Aorta (tissue), 5 donors: Measurements from ENCODE around the gene PCGF5. TPM values are rescaled to one million over a fixed set of nuclear protein-coding genes. Genes with fewer than 3 reads are reported as not detected.
"Not testable (repeated sequence)": the region's sequence is repeated elsewhere in the genome, so short reads cannot be mapped to it uniquely, and the experiment has no call there.

Source experiments
- ATAC-seq: fragments of 200-7000 bp; cut with Tn5 transposase; one replicate; pipeline ENCODE4 v1.9.1; 2022; ENCODE audit warnings: moderate library complexity; ENCODE audit not compliant: low FRiP score
- DNase-seq, 2 donors: peaks; one replicate each; pipeline ENCODE4 v3.0.0-alpha.2; 2020
- H3K27ac ChIP-seq, 2 donors: one replicate each; pipeline ENCODE4 v1.5.1; 2013; ENCODE audit warnings: low read length in 2 of 2, mild to moderate bottlenecking in 2 of 2, moderate library complexity in 2 of 2, control low read depth in 1 of 2, inconsistent platforms in 1 of 2, low read depth in 1 of 2
- H3K27me3 ChIP-seq, 2 donors: one replicate each; pipeline ENCODE4 v1.6.1; 2013; ENCODE audit warnings: control low read depth in 1 of 2, low read length in 1 of 2, mild to moderate bottlenecking in 1 of 2, moderate library complexity in 1 of 2; ENCODE audit not compliant: insufficient read depth in 2 of 2, control insufficient read depth in 1 of 2
- H3K36me3 ChIP-seq, 2 donors: one replicate each; pipeline ENCODE4 v1.6.1; 2013; ENCODE audit warnings: control low read depth in 1 of 2, low read length in 1 of 2, mild to moderate bottlenecking in 1 of 2; ENCODE audit not compliant: insufficient read depth in 2 of 2, control insufficient read depth in 1 of 2
- H3K4me1 ChIP-seq, 2 donors: one replicate each; pipeline ENCODE4 v1.6.1; 2013; ENCODE audit warnings: low read length in 2 of 2, control low read depth in 1 of 2, mild to moderate bottlenecking in 1 of 2, moderate library complexity in 1 of 2; ENCODE audit not compliant: insufficient read depth in 2 of 2, control insufficient read depth in 1 of 2
- H3K4me3 ChIP-seq, 2 donors: one replicate each; pipeline ENCODE4 v1.5.1; 2013; ENCODE audit warnings: low read length in 2 of 2, control low read depth in 1 of 2, mild to moderate bottlenecking in 1 of 2
- H3K9me3 ChIP-seq: one replicate; pipeline ENCODE4 v1.6.1; 2013; ENCODE audit warnings: mild to moderate bottlenecking, low read length; ENCODE audit not compliant: control insufficient read depth
- WGBS, 2 donors: extraction: QIAGEN DNeasy Blood & Tissue Kit; methylation state at CpG; one replicate each; pipeline ENCODE4 v1.1.7; 2013; 5-methylcytosine and 5-hydroxymethylcytosine counted together
- intact Hi-C, 2 donors: fragments of 100-400 bp; cut with DNase I; formaldehyde crosslinking; loops; one replicate each; pipeline versions ENCODE4 v1.14.2 to v1.15.0; 2022
- long read RNA-seq, 2 donors: library from polyadenylated mRNA; unstranded; transcript quantifications; one replicate each; pipeline ENCODE4 v2.0.0, GENCODE V29; 2020 to 2021
- polyA plus RNA-seq, 2 donors: library from polyadenylated mRNA; stranded (reverse); fragments of 200-250 nt; gene quantifications; one replicate each; pipeline ENCODE4 v1.2.3, GENCODE V29; 2013
- total RNA-seq, 2 donors: library from RNA; stranded (reverse); fragmentation: NEBNext Ultra II Directional; extraction: Animal tissue kit (Norgen Biotek cat#: 25700); gene quantifications; one replicate each; pipeline ENCODE4 v1.2.1, GENCODE V29; 2021
- donor health status: healthy with polysubstance abuse.
- donor health status: Bipolar disorder and iron deficiency.
- donor health status: DM: no; HTN: no; CAD: no.
- donor health status: DM: no; HTN: no; CAD: no.
- donor health status: DM: yes; HTN: yes; CAD: no.

PCGF5 gene
- total RNA-seq = 100 to 1,000 TPM in 1 of 2 donors, 10 to 100 TPM in 1; 77.7 to 145 TPM
- 100 to 1,000 TPM in 1 of 2 donors, 10 to 100 TPM in 1; 47.1 to 115 TPM for polyA plus RNA-seq
- long read RNA-seq, donor 1, full-length matches to known transcripts = 10 of 63 reads
- long read RNA-seq, donor 1, partial matches to known transcripts = 12 of 63 reads
- long read RNA-seq, donor 1, other reads (novel, unspliced or antisense) = 41 of 63 reads
- long read RNA-seq, donor 2, full-length matches to known transcripts = 9 of 41 reads
- long read RNA-seq, donor 2, partial matches to known transcripts = 9 of 41 reads
- long read RNA-seq, donor 2, other reads (novel, unspliced or antisense) = 23 of 41 reads

DNA sequence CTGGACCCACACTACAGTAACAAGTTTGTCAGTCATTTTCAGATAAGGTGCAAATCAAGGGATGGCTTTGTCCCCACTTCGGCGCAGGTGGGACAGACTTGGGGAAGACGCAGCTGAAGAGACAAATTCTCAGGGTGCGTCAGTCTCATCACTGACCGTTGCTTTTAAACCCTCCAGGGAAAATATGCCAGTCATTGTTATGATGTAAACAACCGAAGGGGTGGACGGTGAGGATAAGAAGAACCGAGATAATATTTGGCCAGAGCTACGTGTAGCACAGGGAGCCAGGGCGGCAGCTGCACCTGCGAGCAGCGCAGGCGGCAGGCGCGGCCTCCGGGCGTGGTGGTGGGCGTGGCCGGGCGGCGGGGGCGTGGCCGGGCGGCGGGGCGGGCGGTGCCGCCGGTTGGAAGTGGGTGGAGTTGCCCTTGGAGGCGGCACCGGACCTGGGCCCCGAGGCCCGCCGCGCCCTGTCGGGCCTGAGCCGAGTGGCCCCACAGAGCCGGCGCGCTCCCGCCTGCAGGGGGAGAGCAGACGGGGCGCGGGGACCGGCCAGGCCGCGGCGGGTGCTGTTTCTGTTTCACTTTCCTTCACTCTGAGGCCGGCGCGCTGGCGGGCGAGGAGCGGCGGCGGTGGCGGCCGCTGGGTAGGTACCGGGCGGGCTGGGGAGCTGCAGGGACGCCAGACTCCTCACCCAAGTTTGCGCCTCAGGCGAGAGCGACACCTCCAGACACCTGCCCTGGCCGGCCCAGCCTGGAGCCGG, at the start of gene PCGF5:
Gene PCGF5, plus strand, starts transcription at position 470 of the 760 bp plus-strand sequence. CDS start 2,209 bp downstream, outside the sequence.
- Histone ChIP-seq H3K9me3 (no peaks in the 10 kb centered on the region), H3K4me3 (peak within 1 kb of the TSS; percentile 67 to 84), H3K36me3 (no peaks in the 10 kb centered on the region), H3K27me3 (no peaks in the 10 kb centered on the region), H3K4me1 (peaks cover 4 to 8% of the 10 kb centered on the region in 2 donors), H3K27ac (peak within 1 kb of the TSS; percentile 83 to 85)
- peak; percentile 98 for ATAC-seq
- DNase-seq = peak; percentile 95 to 96
- WGBS, 2 donors = 1 to 2% methylated on average over 41 to 66 of the region's 66 CpGs
- intact Hi-C loops = loop anchor here in 1 of 2 donors (2.0 kb wide), 1 partner anchor 58 kb away; no protein-coding TSS in a partner anchor

DNA sequence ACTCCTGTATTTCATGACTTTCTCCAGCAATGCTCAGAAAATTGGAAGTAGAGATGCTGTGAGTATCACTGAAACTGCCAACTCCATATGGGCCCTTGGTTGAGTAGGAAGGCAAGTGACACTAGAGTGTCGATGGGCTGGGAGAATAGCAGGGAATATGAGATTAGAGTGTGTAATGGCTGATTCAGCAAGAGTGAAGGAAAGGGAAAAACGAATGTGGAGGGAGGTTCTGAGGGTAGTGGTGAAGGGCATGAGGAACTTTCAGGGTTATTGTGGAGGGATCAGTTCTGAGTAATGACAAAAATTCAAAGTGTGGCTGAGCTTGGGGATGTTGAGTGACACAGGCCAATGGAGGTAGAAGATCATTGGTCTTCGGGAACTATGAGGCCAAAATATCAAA, 49.0 kb upstream of the PCGF5 start:
- WGBS, 2 donors = 88 to 93% methylated on average over 3 of the region's 3 CpGs
- intact Hi-C loops = no loop called here
- Histone ChIP-seq H3K27me3 (no peaks in the 10 kb centered on the region), H3K9me3 (peaks cover 1% of the 10 kb centered on the region), H3K4me1 (peaks cover 8% of the 10 kb centered on the region in 2 donors), H3K27ac (peak overlapping the region in 1 of 2 donors; percentile 38), H3K36me3 (no peaks in the 10 kb centered on the region), H3K4me3 (no peak overlapping the region)
- ATAC-seq (no peak), DNase-seq (no peak)

GRCh38 chr10:91172348-91172747, 48.1 kb upstream of the PCGF5 start:
- WGBS, 2 donors = 96 to 97% methylated on average over 2 of the region's 2 CpGs
- Histone ChIP-seq H3K4me3 (no peak overlapping the region), H3K27ac (no peak overlapping the region), H3K4me1 (peaks cover 6 to 8% of the 10 kb centered on the region in 2 donors), H3K27me3 (no peaks in the 10 kb centered on the region), H3K36me3 (no peaks in the 10 kb centered on the region), H3K9me3 (peaks cover 1% of the 10 kb centered on the region)
- intact Hi-C loops = no loop called here
- ATAC-seq (no peak), DNase-seq (no peak)

DNA sequence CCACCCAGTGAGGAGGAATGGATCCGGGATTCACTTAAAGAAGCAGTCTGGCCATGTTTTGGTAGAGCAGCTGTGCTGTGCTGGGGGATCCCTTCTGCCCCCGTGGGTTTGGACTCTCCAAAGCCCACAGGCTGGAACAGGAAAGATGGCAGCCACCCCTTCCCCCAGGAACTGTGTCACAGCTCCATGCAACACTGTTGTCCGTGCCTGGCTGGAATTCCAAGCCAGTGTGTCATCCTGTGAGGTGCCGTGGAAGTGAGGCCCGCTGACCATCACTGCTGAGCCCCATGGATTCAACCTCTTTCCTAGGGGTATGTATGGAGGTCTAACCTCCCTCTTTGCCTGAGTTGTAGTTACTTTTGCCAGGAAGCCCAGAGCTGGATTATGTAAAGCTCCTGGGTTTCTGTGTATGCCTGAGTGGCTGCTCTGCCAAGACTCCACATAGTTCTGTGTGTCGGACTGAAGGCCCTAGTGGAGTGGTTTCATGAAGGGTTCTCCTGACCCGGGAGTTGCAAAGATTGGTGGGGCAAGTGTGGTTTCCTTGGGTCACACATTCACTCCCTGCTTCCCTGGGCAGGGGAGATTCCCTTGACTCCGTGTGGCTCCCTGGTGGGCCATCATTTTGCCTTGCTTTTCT, 35.1 kb upstream of the PCGF5 start:
- Histone ChIP-seq H3K27ac (peak overlapping the region; percentile 73 to 74), H3K9me3 (no peaks in the 10 kb centered on the region), H3K27me3 (no peaks in the 10 kb centered on the region), H3K36me3 (no peaks in the 10 kb centered on the region), H3K4me1 (peaks cover 7 to 11% of the 10 kb centered on the region in 2 donors), H3K4me3 (no peak overlapping the region)
- ATAC-seq (peak; percentile 64), DNase-seq (peak; percentile 66 to 83)
- intact Hi-C loops = no loop called here
- 46 to 48% methylated on average over 8 of the region's 8 CpGs for WGBS, 2 donors

- H3K27ac ChIP-seq = no peak overlapping the region
- H3K4me3 ChIP-seq = no peak overlapping the region
- no peaks in the 10 kb centered on the region for H3K9me3 ChIP-seq
- H3K4me1 ChIP-seq = peaks cover 7 to 14% of the 10 kb centered on the region in 2 donors
- DNase-seq (no peak), ATAC-seq (no peak)
- 93 to 95% methylated on average over 4 of the region's 4 CpGs for WGBS, 2 donors
- no peaks in the 10 kb centered on the region for H3K27me3 ChIP-seq
- no peaks in the 10 kb centered on the region for H3K36me3 ChIP-seq
- intact Hi-C loops = no loop called here
Observed at GRCh38 chr10:91187156-91187555, 33.3 kb upstream of the PCGF5 start.

- H3K27ac ChIP-seq, H3K9me3 ChIP-seq, ATAC-seq, intact Hi-C loops, H3K4me3 ChIP-seq, DNase-seq, H3K36me3 ChIP-seq, H3K27me3 ChIP-seq: not testable (repeated sequence)
- 88 to 89% methylated on average over 11 of the region's 11 CpGs for WGBS, 2 donors
- H3K4me1 ChIP-seq = peaks cover 8 to 14% of the 10 kb centered on the region in 2 donors
Observed at GRCh38 chr10:91188010-91188409, 32.5 kb upstream of the PCGF5 start.

GRCh38 chr10:91188889-91189288, 31.6 kb upstream of the PCGF5 start:
- Histone ChIP-seq H3K9me3 (no peaks in the 10 kb centered on the region), H3K4me1 (peaks cover 9 to 14% of the 10 kb centered on the region in 2 donors), H3K27ac (peak overlapping the region; percentile 44 to 60), H3K4me3 (no peak overlapping the region), H3K27me3 (no peaks in the 10 kb centered on the region), H3K36me3 (no peaks in the 10 kb centered on the region)
- intact Hi-C loops = no loop called here
- DNase-seq = no peak
- ATAC-seq = no peak

DNA sequence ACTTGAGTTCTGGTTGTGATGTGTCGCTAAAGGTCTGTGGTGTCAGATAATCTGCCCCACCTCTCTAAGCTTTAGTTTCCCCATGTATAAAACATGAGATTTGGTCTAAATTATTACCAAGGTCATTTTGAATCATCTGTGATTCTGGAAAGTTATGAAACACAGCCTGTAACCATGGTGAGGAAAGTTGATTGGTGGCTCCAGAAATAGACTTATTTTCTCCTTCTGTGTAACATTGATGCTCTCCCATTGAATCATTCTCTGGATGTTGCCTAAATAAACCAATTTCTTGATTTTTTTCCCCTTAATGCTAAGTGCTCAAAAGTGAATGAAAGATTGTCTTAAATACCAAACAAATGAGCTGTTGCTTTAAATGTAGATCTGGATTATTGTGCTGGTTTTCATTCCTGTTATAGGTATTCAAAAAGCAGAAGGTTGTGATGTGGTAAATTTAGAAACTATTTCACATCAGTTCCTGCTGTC, 30.0 kb upstream of the PCGF5 start:
- Histone ChIP-seq H3K36me3 (no peaks in the 10 kb centered on the region), H3K27me3 (no peaks in the 10 kb centered on the region), H3K27ac (peak overlapping the region; percentile 67 to 99), H3K9me3 (no peaks in the 10 kb centered on the region), H3K4me3 (no peak overlapping the region), H3K4me1 (peaks cover 10 to 14% of the 10 kb centered on the region in 2 donors)
- 72 to 75% methylated on average over 1 of the region's 1 CpG for WGBS, 2 donors
- peak; percentile 72 for ATAC-seq
- intact Hi-C loops = no loop called here
- no peak for DNase-seq
